Ecto neural progenitor cell (in vitro differentiated cells): Measurements from ENCODE around the gene SLC22A31.
A peak's percentile ranks its signal among the peaks of the same experiment; 100 is the strongest.
"Not testable (repeated sequence)": the region's sequence is repeated elsewhere in the genome, so short reads cannot be mapped to it uniquely, and the experiment has no call there.

Experiments used
- DNase-seq: peaks from one replicate; pipeline ENCODE4 v3.0.0-alpha.2; 2018; ENCODE audit warnings: low spot score

SLC22A31 gene

GRCh38 chr16:89178453-89179147 is 21.7 kb downstream of the SLC22A31 start:
- no peak for DNase-seq

GRCh38 chr16:89177501-89177900 is 22.8 kb downstream of the SLC22A31 start:
- DNase-seq: no peak

GRCh38 chr16:89176717-89177116 is 23.6 kb downstream of the SLC22A31 start:
- DNase-seq: no peak

- DNase-seq: no peak
Measured at GRCh38 chr16:89176147-89176690, 24.1 kb downstream of the SLC22A31 start.

- DNase-seq: no peak
Measured at GRCh38 chr16:89175280-89176146, 24.8 kb downstream of the SLC22A31 start.

GRCh38 chr16:89174877-89175276 is 25.5 kb downstream of the SLC22A31 start:
- DNase-seq: no peak

- no peak for DNase-seq
Measured at GRCh38 chr16:89174055-89174827, 26.1 kb downstream of the SLC22A31 start.

- no peak for DNase-seq
Measured at GRCh38 chr16:89173174-89173921, 27.0 kb downstream of the SLC22A31 start.

GRCh38 chr16:89172528-89173173 is 27.7 kb downstream of the SLC22A31 start:
- no peak for DNase-seq

GRCh38 chr16:89172171-89172527 is 28.2 kb downstream of the SLC22A31 start:
- DNase-seq: no peak

GRCh38 chr16:89171216-89172170 is 28.8 kb downstream of the SLC22A31 start, which contains the start of gene CDH15:
CDH15 (plus strand) TSS chr16:89171748; CDS start chr16:89171832, 84 bp downstream.
- DNase-seq: peak; percentile 99

- DNase-seq: peak; percentile 63
Measured at GRCh38 chr16:89170346-89171215, 29.8 kb downstream of the SLC22A31 start.

- DNase-seq: no peak
Measured at GRCh38 chr16:89169778-89170177, 30.6 kb downstream of the SLC22A31 start.

GRCh38 chr16:89168381-89169189 is 31.8 kb downstream of the SLC22A31 start:
- no peak for DNase-seq

GRCh38 chr16:89167425-89167941 is 32.9 kb downstream of the SLC22A31 start:
- peak; percentile 98 for DNase-seq

- DNase-seq: no peak
Measured at GRCh38 chr16:89166696-89167424, 33.5 kb downstream of the SLC22A31 start.

- not testable (repeated sequence) for DNase-seq
Measured at GRCh38 chr16:89165681-89165979, 34.7 kb downstream of the SLC22A31 start.
